ENCODE data around the gene GPHN.

Gene GPHN

DNA sequence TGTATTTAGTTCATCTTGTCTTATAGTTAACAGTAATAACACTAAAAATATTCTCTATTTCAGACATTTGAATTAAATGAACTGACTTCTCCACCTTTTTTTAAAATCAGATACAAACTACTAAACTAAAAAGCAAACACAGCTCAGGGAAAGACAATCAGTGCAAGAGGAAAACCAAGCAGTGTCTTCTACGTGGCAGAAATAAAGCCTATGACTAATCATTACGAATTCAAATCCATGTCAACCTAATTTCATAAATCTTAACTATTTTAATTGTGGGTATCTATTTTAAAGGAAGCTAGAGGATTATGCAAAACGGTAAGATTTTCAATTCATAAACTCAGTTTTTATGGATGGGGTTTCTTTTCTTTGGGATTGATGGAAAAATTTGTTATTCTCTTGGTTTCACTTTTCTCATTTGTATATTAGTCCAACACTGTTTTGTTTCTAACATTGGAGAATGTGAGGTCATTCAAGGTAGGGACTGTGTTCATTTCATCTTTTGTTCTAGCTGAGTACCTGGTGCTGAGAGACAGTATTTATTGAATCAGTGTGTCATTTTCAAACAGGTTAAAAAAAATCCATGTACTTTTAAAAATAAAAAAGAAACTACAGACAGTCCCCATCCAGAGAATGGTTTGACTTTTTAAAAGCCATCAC lies 720.5 kb downstream of the GPHN start:
- no peak overlapping the region for H3K27ac Mint-ChIP-seq

More for the DNA sequence above, 720.5 kb downstream of the GPHN start:
- H3K27me3 Mint-ChIP-seq (ENCODE audit: low read depth) = peaks cover 6% of the 10 kb centered on the region
- H3K4me1 Mint-ChIP-seq (ENCODE audit: low read depth) = no peaks in the 10 kb centered on the region
- no peaks in the 10 kb centered on the region for H3K9me3 Mint-ChIP-seq
- H3K36me3 Mint-ChIP-seq (ENCODE audit: low read depth) = no peaks in the 10 kb centered on the region
- no peak overlapping the region for H3K4me3 Mint-ChIP-seq
